Osteocyte (in vitro differentiated cells): ENCODE data around the gene SLC26A5. TPM values are rescaled to one million over a fixed set of nuclear protein-coding genes. Genes with fewer than 3 reads are reported as not detected.
"Not testable (repeated sequence)": the region's sequence is repeated elsewhere in the genome, so short reads cannot be mapped to it uniquely, and the experiment has no call there.

ENCODE experiments used
- DNase-seq: peaks from one replicate; pipeline ENCODE4 v3.0.0; 2021; ENCODE audit warnings: mixed read lengths; ENCODE audit not compliant: unreplicated experiment; ENCODE audit errors: extremely low spot score
- H3K27ac Mint-ChIP-seq: one replicate; pipeline ENCODE4 v1.8.0; 2021; ENCODE audit warnings: mild to moderate bottlenecking, mixed read lengths; ENCODE audit not compliant: unreplicated experiment
- H3K27me3 Mint-ChIP-seq: one replicate; pipeline ENCODE4 v1.8.0; 2021; ENCODE audit warnings: mixed read lengths; ENCODE audit not compliant: unreplicated experiment
- H3K36me3 Mint-ChIP-seq: one replicate; pipeline ENCODE4 v1.8.0; 2021; ENCODE audit warnings: mixed read lengths; ENCODE audit not compliant: unreplicated experiment
- H3K4me1 Mint-ChIP-seq: one replicate; pipeline ENCODE4 v1.8.0; 2021; ENCODE audit warnings: mixed read lengths; ENCODE audit not compliant: unreplicated experiment
- H3K4me3 Mint-ChIP-seq: one replicate; pipeline ENCODE4 v1.8.0; 2021; ENCODE audit warnings: mild to moderate bottlenecking, moderate library complexity, mixed read lengths; ENCODE audit not compliant: unreplicated experiment
- H3K9me3 Mint-ChIP-seq: one replicate; pipeline ENCODE4 v1.8.0; 2021; ENCODE audit warnings: mixed read lengths; ENCODE audit not compliant: unreplicated experiment
- CTCF ChIP-seq: fragments of 200-600 bp; sonication (generic); IDR thresholded peaks from 2 replicates; pipeline ENCODE4 v1.5.0; 2021; ENCODE audit warnings: antibody characterized with exemption, mild to moderate bottlenecking, moderate library complexity
- long read RNA-seq: library from polyadenylated mRNA; unstranded; transcript quantifications from one replicate; pipeline ENCODE4 v2.0.0, GENCODE V29; 2021
- total RNA-seq: library from RNA; stranded (reverse); gene quantifications from 2 replicates; pipeline ENCODE4 v1.2.1, GENCODE V29; 2021

SLC26A5 gene
- total RNA-seq: not detected in 2 replicates
- long read RNA-seq: 0 reads

GRCh38 chr7:103446049-103446520, at the start of gene SLC26A5:
Gene SLC26A5 (minus strand): TSS chr7:103446207. CDS start chr7:103421514, 24,693 bp downstream.
- no peak for DNase-seq
- peaks cover under 1% of the 10 kb centered on the region for H3K9me3 Mint-ChIP-seq
- H3K36me3 Mint-ChIP-seq: no peaks in the 10 kb centered on the region
- H3K4me3 Mint-ChIP-seq: peak within 1 kb of the TSS; percentile 70
- peaks cover 72% of the 10 kb centered on the region for H3K27me3 Mint-ChIP-seq
- H3K4me1 Mint-ChIP-seq: peaks cover 7% of the 10 kb centered on the region
- TF ChIP-seq CTCF: no peak
- no peak within 1 kb of the TSS for H3K27ac Mint-ChIP-seq

- Mint-ChIP-seq H3K4me1 (no peaks in the 10 kb centered on the region), H3K27me3 (no peaks in the 10 kb centered on the region)
Measured at GRCh38 chr7:103487419-103487818, 41.4 kb upstream of the SLC26A5 start.

GRCh38 chr7:103486873-103487272, 40.9 kb upstream of the SLC26A5 start:
- H3K4me1 Mint-ChIP-seq: not testable (repeated sequence)

More at GRCh38 chr7:103487419-103487818, 41.4 kb upstream of the SLC26A5 start:
- Mint-ChIP-seq H3K4me3 (no peak overlapping the region), H3K27ac (no peak overlapping the region), H3K36me3 (no peaks in the 10 kb centered on the region), H3K9me3 (no peaks in the 10 kb centered on the region)
- no peak for TF ChIP-seq CTCF
- no peak for DNase-seq

GRCh38 chr7:103480771-103481170, 34.8 kb upstream of the SLC26A5 start:
- Mint-ChIP-seq H3K27ac (no peak overlapping the region), H3K27me3 (peaks cover 4% of the 10 kb centered on the region), H3K36me3 (no peaks in the 10 kb centered on the region), H3K9me3 (no peaks in the 10 kb centered on the region), H3K4me3 (no peak overlapping the region), H3K4me1 (no peaks in the 10 kb centered on the region)
- no peak for TF ChIP-seq CTCF
- DNase-seq: no peak

More at GRCh38 chr7:103486873-103487272, 40.9 kb upstream of the SLC26A5 start:
- not testable (repeated sequence) for H3K9me3 Mint-ChIP-seq, H3K27me3 Mint-ChIP-seq, H3K36me3 Mint-ChIP-seq, H3K27ac Mint-ChIP-seq, H3K4me3 Mint-ChIP-seq, DNase-seq

- H3K9me3 Mint-ChIP-seq: no peaks in the 10 kb centered on the region
- H3K36me3 Mint-ChIP-seq: no peaks in the 10 kb centered on the region
Measured at GRCh38 chr7:103474956-103475355, 28.9 kb upstream of the SLC26A5 start.

More at GRCh38 chr7:103474956-103475355, 28.9 kb upstream of the SLC26A5 start:
- H3K27ac Mint-ChIP-seq: no peak overlapping the region
- TF ChIP-seq CTCF: no peak
- H3K27me3 Mint-ChIP-seq: peaks cover 23% of the 10 kb centered on the region
- DNase-seq: no peak
- H3K4me3 Mint-ChIP-seq: no peak overlapping the region
- no peaks in the 10 kb centered on the region for H3K4me1 Mint-ChIP-seq
